WTC11 (cell line): ENCODE measurements around the gene WNK1.

Experiments
- CREB1 ChIP-seq: sonication (generic); formaldehyde crosslinking; IDR thresholded peaks from 2 replicates; pipeline ENCODE4 v1.8.0; 2023; ENCODE audit warnings: mild to moderate bottlenecking, missing genetic modification reagents
- ELF4 ChIP-seq: sonication (generic); formaldehyde crosslinking; IDR thresholded peaks from 2 replicates; pipeline ENCODE4 v1.8.1; 2022; ENCODE audit warnings: low read depth, mild to moderate bottlenecking, moderate library complexity, missing genetic modification reagents
- FOXP1 ChIP-seq: sonication (generic); formaldehyde crosslinking; IDR thresholded peaks from 2 replicates; pipeline ENCODE4 v1.8.0; 2022; ENCODE audit warnings: missing genetic modification reagents, mild to moderate bottlenecking, moderate library complexity, borderline replicate concordance
- KAT7 ChIP-seq: sonication (generic); formaldehyde crosslinking; IDR thresholded peaks from 2 replicates; pipeline ENCODE4 v1.8.1; 2023; ENCODE audit warnings: missing genetic modification reagents, mild to moderate bottlenecking, borderline replicate concordance
- NFE2L1 ChIP-seq: sonication (generic); formaldehyde crosslinking; IDR thresholded peaks from 2 replicates; pipeline ENCODE4 v1.8.1; 2023; ENCODE audit warnings: missing genetic modification reagents
- TEAD4 ChIP-seq: sonication (generic); formaldehyde crosslinking; IDR thresholded peaks from 2 replicates; pipeline ENCODE4 v1.8.0; 2022; ENCODE audit warnings: mild to moderate bottlenecking, missing genetic modification reagents
- ZNF121 ChIP-seq: sonication (generic); formaldehyde crosslinking; IDR thresholded peaks from 2 replicates; pipeline ENCODE4 v1.8.0; 2023; ENCODE audit warnings: missing genetic modification reagents
- ZNF671 ChIP-seq: fragments of 250-450 bp; sonication (Bioruptor Pico); IDR thresholded peaks from 2 replicates; pipeline ENCODE4 v1.8.0; 2021; ENCODE audit warnings: mild to moderate bottlenecking
- TF ChIP-seq, protein P1 (sequence below): fragments of 200-600 bp; IDR thresholded peaks from 2 replicates; pipeline ENCODE4 v1.8.0; 2022; ENCODE audit warnings: antibody characterized with exemption
- TF ChIP-seq, protein P2 (sequence below): sonication (generic); formaldehyde crosslinking; IDR thresholded peaks from 2 replicates; pipeline ENCODE4 v1.8.1; 2023; ENCODE audit warnings: mild to moderate bottlenecking, missing genetic modification reagents
- TF ChIP-seq, protein P3 (sequence below): sonication (generic); formaldehyde crosslinking; IDR thresholded peaks from 2 replicates; pipeline ENCODE4 v1.8.1; 2023; ENCODE audit warnings: mild to moderate bottlenecking, missing genetic modification reagents, moderate library complexity

DNA sequence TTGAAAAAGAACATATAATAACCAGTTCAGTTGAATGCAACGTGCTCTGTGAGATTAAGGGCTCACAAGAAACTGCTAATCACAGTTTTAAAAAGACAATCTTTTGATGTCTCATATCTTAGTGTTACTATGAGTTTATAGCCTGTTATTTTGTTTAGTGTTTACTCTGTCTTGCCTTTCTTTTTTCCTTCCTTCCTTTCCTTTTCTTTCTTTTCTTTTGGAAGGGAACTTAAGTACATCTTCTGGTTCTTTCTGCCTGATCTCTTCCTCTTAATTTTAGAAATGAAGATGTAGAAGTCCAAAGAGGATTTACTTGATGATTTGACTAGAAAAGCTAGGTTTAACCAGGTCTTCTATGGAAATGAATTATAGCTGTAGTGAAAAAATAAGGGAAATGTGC lies 38.2 kb downstream of the WNK1 start:
- TF ChIP-seq ZNF121 (CRISPR knock-in tag) (no peak), ZNF671 (CRISPR knock-in tag) (no peak), NFE2L1 (CRISPR knock-in tag) (no peak), KAT7 (CRISPR knock-in tag) (no peak), CREB1 (no peak), FOXP1 (no peak), ELF4 (CRISPR knock-in tag) (no peak), TEAD4 (CRISPR knock-in tag) (no peak)
- TF ChIP-seq, protein P1, sequence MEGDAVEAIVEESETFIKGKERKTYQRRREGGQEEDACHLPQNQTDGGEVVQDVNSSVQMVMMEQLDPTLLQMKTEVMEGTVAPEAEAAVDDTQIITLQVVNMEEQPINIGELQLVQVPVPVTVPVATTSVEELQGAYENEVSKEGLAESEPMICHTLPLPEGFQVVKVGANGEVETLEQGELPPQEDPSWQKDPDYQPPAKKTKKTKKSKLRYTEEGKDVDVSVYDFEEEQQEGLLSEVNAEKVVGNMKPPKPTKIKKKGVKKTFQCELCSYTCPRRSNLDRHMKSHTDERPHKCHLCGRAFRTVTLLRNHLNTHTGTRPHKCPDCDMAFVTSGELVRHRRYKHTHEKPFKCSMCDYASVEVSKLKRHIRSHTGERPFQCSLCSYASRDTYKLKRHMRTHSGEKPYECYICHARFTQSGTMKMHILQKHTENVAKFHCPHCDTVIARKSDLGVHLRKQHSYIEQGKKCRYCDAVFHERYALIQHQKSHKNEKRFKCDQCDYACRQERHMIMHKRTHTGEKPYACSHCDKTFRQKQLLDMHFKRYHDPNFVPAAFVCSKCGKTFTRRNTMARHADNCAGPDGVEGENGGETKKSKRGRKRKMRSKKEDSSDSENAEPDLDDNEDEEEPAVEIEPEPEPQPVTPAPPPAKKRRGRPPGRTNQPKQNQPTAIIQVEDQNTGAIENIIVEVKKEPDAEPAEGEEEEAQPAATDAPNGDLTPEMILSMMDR: no peak
- TF ChIP-seq, protein P2, sequence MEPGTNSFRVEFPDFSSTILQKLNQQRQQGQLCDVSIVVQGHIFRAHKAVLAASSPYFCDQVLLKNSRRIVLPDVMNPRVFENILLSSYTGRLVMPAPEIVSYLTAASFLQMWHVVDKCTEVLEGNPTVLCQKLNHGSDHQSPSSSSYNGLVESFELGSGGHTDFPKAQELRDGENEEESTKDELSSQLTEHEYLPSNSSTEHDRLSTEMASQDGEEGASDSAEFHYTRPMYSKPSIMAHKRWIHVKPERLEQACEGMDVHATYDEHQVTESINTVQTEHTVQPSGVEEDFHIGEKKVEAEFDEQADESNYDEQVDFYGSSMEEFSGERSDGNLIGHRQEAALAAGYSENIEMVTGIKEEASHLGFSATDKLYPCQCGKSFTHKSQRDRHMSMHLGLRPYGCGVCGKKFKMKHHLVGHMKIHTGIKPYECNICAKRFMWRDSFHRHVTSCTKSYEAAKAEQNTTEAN (CRISPR knock-in tag): no peak
- TF ChIP-seq, protein P3, sequence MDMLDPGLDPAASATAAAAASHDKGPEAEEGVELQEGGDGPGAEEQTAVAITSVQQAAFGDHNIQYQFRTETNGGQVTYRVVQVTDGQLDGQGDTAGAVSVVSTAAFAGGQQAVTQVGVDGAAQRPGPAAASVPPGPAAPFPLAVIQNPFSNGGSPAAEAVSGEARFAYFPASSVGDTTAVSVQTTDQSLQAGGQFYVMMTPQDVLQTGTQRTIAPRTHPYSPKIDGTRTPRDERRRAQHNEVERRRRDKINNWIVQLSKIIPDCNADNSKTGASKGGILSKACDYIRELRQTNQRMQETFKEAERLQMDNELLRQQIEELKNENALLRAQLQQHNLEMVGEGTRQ (CRISPR knock-in tag): no peak
